HepG2 (cell line): Measurements from ENCODE around the gene GLTPD2. TPM values are rescaled to one million over a fixed set of nuclear protein-coding genes. Genes with fewer than 3 reads are reported as not detected.

ENCODE experiments used
- HOXD1 ChIP-seq: sonication (generic); formaldehyde crosslinking; IDR thresholded peaks from 2 replicates; pipeline ENCODE4 v1.5.0; 2020; ENCODE audit warnings: missing genetic modification reagents
- NFIB ChIP-seq: sonication (generic); formaldehyde crosslinking; IDR thresholded peaks from 2 replicates; pipeline ENCODE4 v1.9.0; 2021; ENCODE audit warnings: missing genetic modification reagents, mild to moderate bottlenecking, borderline replicate concordance
- NR1H2 ChIP-seq: sonication (generic); formaldehyde crosslinking; IDR thresholded peaks from 2 replicates; pipeline ENCODE4 v1.8.1; 2022; ENCODE audit warnings: low read depth, missing genetic modification reagents, borderline replicate concordance
- PATZ1 ChIP-seq: sonication (generic); formaldehyde crosslinking; IDR thresholded peaks from 2 replicates; pipeline ENCODE4 v1.4.0; 2020; ENCODE audit warnings: missing genetic modification reagents
- PRMT3 ChIP-seq: sonication (generic); formaldehyde crosslinking; IDR thresholded peaks from 2 replicates; pipeline ENCODE4 v1.8.1; 2022; ENCODE audit warnings: low read depth, mild to moderate bottlenecking, moderate library complexity, missing genetic modification reagents, borderline replicate concordance
- REPIN1 ChIP-seq: sonication (generic); formaldehyde crosslinking; IDR thresholded peaks from 2 replicates; pipeline ENCODE4 v1.8.0; 2022; ENCODE audit warnings: missing genetic modification reagents, low read depth, mild to moderate bottlenecking, borderline replicate concordance
- ZBTB2 ChIP-seq: sonication (generic); formaldehyde crosslinking; IDR thresholded peaks from 2 replicates; pipeline ENCODE4 v1.8.0; 2022; ENCODE audit warnings: low read depth, missing genetic modification reagents
- ZBTB25 ChIP-seq: IDR thresholded peaks from 2 replicates; pipeline ENCODE4 v1.6.1; 2018; ENCODE audit warnings: missing genetic modification reagents
- ZFYVE20 ChIP-seq: sonication (generic); formaldehyde crosslinking; IDR thresholded peaks from 2 replicates; pipeline ENCODE4 v1.8.0; 2023; ENCODE audit warnings: low read depth, mild to moderate bottlenecking, moderate library complexity, missing genetic modification reagents, borderline replicate concordance
- ZNF232 ChIP-seq: sonication (generic); formaldehyde crosslinking; IDR thresholded peaks from 2 replicates; pipeline ENCODE4 v1.4.0; 2020; ENCODE audit warnings: missing genetic modification reagents, borderline replicate concordance
- ZNF256 ChIP-seq: sonication (generic); formaldehyde crosslinking; conservative IDR thresholded peaks from 2 replicates; pipeline ENCODE4 v1.4.0; 2020; ENCODE audit warnings: missing genetic modification reagents
- ZNF280B ChIP-seq: sonication (generic); formaldehyde crosslinking; IDR thresholded peaks from 2 replicates; pipeline ENCODE4 v1.5.0; 2020; ENCODE audit warnings: missing genetic modification reagents, mild to moderate bottlenecking, borderline replicate concordance
- ZNF354B ChIP-seq: sonication (generic); formaldehyde crosslinking; IDR thresholded peaks from 2 replicates; pipeline ENCODE4 v1.8.0; 2022; ENCODE audit warnings: mild to moderate bottlenecking, missing genetic modification reagents
- ZNF430 ChIP-seq: sonication (generic); formaldehyde crosslinking; IDR thresholded peaks from 2 replicates; pipeline ENCODE4 v1.9.0; 2021; ENCODE audit warnings: mild to moderate bottlenecking, missing genetic modification reagents
- ZNF577 ChIP-seq: sonication (generic); formaldehyde crosslinking; IDR thresholded peaks from 2 replicates; pipeline ENCODE4 v1.4.0; 2020; ENCODE audit warnings: mild to moderate bottlenecking, low read depth, missing genetic modification reagents, borderline replicate concordance
- ZNF670 ChIP-seq: sonication (generic); formaldehyde crosslinking; IDR thresholded peaks from 2 replicates; pipeline ENCODE4 v1.8.0; 2022; ENCODE audit warnings: mild to moderate bottlenecking, missing genetic modification reagents, borderline replicate concordance
- ZNF775 ChIP-seq: sonication (generic); formaldehyde crosslinking; IDR thresholded peaks from 2 replicates; pipeline ENCODE4 v1.4.0; 2020; ENCODE audit warnings: missing genetic modification reagents, mild to moderate bottlenecking, moderate library complexity, borderline replicate concordance
- ZSCAN22 ChIP-seq: sonication (generic); formaldehyde crosslinking; IDR thresholded peaks from 2 replicates; pipeline ENCODE4 v1.4.0; 2020; ENCODE audit warnings: mild to moderate bottlenecking, missing genetic modification reagents
- polyA plus RNA-seq, 8 experiments: library from polyadenylated mRNA; depleted of rRNA in 3 of 8; stranded (reverse) in 7 of 8; unstranded in 1 of 8; fragments of >200 nt; fragmentation: Illumina TruSeq in 4 of 8; extraction: Trizol in 4 of 8; gene quantifications; 2 replicates each; pipeline versions ENCODE4 v1.2.1 to v1.2.3, GENCODE V29; 2011 to 2016; ENCODE audit warnings: low read depth in 4 of 8, missing spikeins in 1 of 8, mixed read lengths in 1 of 8; ENCODE audit not compliant: insufficient read depth in 1 of 8
- total RNA-seq, 5 experiments: library from RNA; depleted of rRNA; stranded (reverse); fragments of >200 nt; fragmentation: Illumina TruSeq; extraction: Trizol; gene quantifications; 2 replicates each; pipeline ENCODE4 v1.2.3, GENCODE V29; 2016; ENCODE audit warnings: low read depth in 1 of 5
- TF ChIP-seq, protein P1 (sequence below): sonication (generic); formaldehyde crosslinking; IDR thresholded peaks from 2 replicates; pipeline ENCODE4 v1.8.1; 2023; ENCODE audit warnings: missing genetic modification reagents, mild to moderate bottlenecking, borderline replicate concordance
- TF ChIP-seq, protein P2 (sequence below): sonication (generic); formaldehyde crosslinking; IDR thresholded peaks from 2 replicates; pipeline ENCODE4 v1.4.0; 2020; ENCODE audit warnings: missing genetic modification reagents, borderline replicate concordance

GLTPD2 gene
- total and polyA plus RNA-seq, 2 of the 13 experiments (the other 11 are each of a cell fraction or from before 2014, with no cell fraction given) = 7.5 to 12.9 TPM

GRCh38 chr17:4789951-4790704 is 1.4 kb downstream of the GLTPD2 start (continued):
- peak; percentile 94 for TF ChIP-seq ZBTB2 (CRISPR knock-in tag)
- no peak for TF ChIP-seq ZSCAN22 (CRISPR knock-in tag)
- 0 out of 2 replicates have a peak, but pooled peaks have one; percentile 23 for TF ChIP-seq HOXD1 (CRISPR knock-in tag)
- TF ChIP-seq ZNF577 (CRISPR knock-in tag) = no peak
- no peak for TF ChIP-seq NFIB (CRISPR knock-in tag)
- TF ChIP-seq PRMT3 (CRISPR knock-in tag) = peak; percentile 95; the same call in 1 of the 2 replicates
- no peak for TF ChIP-seq ZNF232 (CRISPR knock-in tag)
- TF ChIP-seq ZNF775 (CRISPR knock-in tag) = no peak
- TF ChIP-seq ZNF354B (CRISPR knock-in tag) = peak; percentile 45; the same call in 1 of the 2 replicates
- no peak; the same call in 1 of the 2 replicates for TF ChIP-seq PATZ1 (CRISPR knock-in tag)
- no peak; the same call in 1 of the 2 replicates for TF ChIP-seq ZBTB25
- TF ChIP-seq, protein P1, sequence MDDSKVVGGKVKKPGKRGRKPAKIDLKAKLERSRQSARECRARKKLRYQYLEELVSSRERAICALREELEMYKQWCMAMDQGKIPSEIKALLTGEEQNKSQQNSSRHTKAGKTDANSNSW (CRISPR knock-in tag) = no peak; the same call in 1 of the 2 replicates
- peak; percentile 77; the same call in 1 of the 2 replicates for TF ChIP-seq ZNF670 (CRISPR knock-in tag)
- TF ChIP-seq, protein P2, sequence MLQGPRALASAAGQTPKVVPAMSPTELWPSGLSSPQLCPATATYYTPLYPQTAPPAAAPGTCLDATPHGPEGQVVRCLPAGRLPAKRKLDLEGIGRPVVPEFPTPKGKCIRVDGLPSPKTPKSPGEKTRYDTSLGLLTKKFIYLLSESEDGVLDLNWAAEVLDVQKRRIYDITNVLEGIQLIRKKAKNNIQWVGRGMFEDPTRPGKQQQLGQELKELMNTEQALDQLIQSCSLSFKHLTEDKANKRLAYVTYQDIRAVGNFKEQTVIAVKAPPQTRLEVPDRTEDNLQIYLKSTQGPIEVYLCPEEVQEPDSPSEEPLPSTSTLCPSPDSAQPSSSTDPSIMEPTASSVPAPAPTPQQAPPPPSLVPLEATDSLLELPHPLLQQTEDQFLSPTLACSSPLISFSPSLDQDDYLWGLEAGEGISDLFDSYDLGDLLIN (CRISPR knock-in tag) = no peak
- TF ChIP-seq ZFYVE20 (CRISPR knock-in tag) = no peak
- no peak for TF ChIP-seq ZNF280B (CRISPR knock-in tag)
- TF ChIP-seq REPIN1 (CRISPR knock-in tag) = no peak; the same call in 1 of the 2 replicates
- peak; percentile 71; the same call in 1 of the 2 replicates for TF ChIP-seq ZNF430 (CRISPR knock-in tag)
- TF ChIP-seq NR1H2 (CRISPR knock-in tag) = peak; percentile 93; the same call in 1 of the 2 replicates
- TF ChIP-seq ZNF256 (CRISPR knock-in tag) = no peak
